GM21737 (cell line): Measurements from ENCODE around the gene HAAO.
"Not testable (repeated sequence)": the region's sequence is repeated elsewhere in the genome, so short reads cannot be mapped to it uniquely, and the experiment has no call there.

Source experiments
- ATAC-seq: cut with Tn5 transposase; IDR thresholded peaks from one replicate; pipeline ENCODE4 v1.9.1; 2021; ENCODE audit warnings: mild to moderate bottlenecking, moderate library complexity; ENCODE audit not compliant: unreplicated experiment

Gene HAAO

DNA sequence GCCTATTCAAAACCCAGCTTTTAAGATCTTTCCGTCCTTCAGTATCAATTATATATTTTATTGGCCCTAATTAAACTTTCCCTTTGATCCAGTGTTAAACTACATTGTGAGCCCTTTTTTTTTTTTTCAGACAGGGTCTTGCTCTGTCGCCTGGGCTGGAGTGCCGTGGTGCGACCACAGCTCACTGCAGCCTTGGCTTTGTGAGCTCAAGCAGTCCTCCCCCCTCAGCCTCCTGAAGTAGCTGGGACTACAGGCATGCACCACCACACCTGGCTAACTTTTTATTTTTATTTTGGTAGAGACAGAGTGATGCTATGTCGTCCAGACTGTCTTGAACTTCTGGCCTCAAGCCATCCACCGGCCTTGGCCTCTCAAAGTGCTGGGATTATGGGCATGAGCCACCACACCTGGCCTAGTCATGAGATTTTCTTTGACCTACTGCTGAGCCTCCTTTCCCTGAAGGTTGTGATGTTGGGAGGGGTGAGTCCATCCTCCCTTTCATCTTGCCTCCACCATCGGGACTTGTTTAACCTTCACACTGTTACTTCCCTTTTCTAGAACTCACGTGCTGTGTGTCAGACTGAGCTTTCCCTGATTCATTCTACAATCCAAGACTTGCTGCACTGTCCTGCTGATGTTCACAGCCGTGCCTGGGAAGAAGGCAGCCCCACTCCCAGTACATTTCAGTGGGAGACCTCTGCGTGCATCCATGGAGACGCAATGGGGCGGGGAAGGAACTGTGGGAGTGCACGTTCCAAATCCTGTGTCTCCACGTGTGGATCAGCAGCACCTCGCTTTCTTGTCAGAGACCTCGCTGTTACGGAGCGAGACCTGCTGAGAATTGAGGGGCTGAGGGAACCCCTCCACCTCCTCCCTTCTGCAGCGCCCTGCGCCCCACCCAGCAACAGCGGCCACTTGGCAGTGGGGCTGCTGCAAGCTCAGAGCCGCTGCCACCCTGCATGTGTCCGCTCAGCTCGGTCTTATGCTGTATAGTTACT lies 39.3 kb downstream of the HAAO start:
- no peak for ATAC-seq

GRCh38 chr2:42752314-42752713 lies 40.1 kb downstream of the HAAO start:
- peak; percentile 54 for ATAC-seq

GRCh38 chr2:42748840-42749239 lies 43.5 kb downstream of the HAAO start:
- no peak for ATAC-seq

DNA sequence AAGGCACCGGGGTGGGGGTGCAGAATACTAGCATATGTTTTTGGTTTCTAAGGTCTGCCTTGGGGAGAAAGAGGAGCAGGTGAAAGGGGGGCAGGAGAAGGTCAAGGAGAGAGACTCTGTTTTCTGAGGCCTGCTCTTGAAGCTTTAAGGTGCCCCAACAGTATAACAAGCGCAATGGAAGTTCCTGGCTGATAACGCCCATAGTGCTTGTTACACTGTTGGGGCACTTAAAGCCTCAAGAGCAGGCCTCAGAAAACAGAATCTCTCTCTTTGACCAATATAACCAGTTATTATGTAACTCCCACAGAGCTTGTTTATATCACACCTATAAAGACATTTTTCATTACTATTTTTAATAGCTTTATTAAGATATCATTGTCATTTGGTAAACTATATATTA lies 45.0 kb downstream of the HAAO start:
- ATAC-seq: no peak

GRCh38 chr2:42744545-42745082 lies 47.8 kb downstream of the HAAO start:
- no peak for ATAC-seq

DNA sequence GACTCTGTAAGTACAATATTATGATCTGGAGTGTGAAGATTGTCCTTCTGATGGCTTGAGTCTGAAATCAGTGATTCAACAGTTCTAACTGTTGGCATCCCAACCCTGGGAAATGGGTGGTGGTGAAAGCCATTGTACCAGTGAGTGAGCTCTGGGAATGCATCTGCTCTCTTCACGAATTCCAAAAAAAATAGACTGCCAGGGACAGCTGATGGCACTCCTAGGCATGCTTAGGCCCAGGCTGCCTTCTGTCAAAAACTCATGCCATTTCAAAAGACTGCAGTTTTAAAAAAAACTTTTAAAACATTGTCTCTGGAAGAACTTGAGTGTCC lies 48.8 kb downstream of the HAAO start:
- no peak for ATAC-seq

GRCh38 chr2:42742740-42743658 lies 49.4 kb downstream of the HAAO start:
- no peak for ATAC-seq

DNA sequence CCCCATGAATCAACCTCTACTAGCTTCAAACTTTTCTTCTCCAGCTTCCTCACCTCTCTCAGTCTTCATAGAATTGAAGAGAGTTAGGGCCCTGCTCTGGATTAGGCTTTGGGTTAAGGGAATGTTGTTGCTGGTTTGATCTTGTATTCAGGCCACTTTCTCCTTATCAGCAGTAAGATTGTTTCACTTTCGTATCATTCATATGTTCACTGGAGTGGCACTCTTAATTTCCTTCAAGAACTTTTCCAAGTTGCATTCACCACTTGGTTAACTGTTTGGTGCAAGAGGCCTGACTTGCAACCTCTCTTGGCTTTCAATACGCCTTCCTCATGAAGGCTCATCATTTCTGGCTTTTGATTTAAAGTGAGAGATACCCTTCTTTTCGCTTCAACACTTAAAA lies 51.2 kb downstream of the HAAO start:
- no peak for ATAC-seq

GRCh38 chr2:42736598-42737322 lies 55.6 kb downstream of the HAAO start:
- no peak for ATAC-seq

DNA sequence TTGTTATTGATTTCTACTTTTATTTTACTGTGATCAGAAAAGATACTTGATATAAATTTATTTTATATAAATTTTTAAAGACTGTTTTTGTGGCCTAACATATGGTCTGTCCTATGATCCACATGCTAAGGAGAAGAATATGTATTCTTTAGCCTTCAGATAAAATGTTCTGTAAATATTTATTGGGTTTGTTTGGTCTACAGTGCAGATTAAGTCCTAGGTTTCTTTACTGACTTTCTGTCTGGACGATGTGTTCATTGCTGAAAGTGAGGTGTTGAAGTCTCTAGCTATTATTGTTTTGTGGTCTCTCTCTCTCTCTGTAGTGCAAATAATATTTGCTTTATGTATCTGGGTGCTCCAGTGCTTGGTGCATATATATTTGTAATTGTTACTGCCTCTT lies 58.5 kb downstream of the HAAO start:
- no peak for ATAC-seq

GRCh38 chr2:42731316-42731715 lies 61.1 kb downstream of the HAAO start:
- ATAC-seq: not testable (repeated sequence)

DNA sequence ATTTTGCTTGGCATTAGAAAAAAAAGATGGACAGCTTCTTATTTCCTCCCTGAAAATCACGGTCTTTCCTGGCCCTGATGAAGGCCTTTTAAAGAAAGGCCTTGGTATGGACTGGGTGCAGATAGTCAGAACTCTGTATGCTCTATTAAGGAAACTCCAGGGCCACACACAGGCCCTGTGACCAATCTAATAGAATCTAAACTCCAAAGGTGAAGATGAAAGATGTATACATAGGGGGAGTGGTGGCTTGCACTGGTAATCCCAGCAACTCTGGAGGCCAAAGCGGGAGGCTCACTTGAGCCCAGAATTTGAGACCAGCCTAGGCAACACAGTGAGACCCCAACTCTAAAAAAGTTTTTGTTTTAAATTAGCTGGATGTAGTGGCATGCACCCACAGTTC lies 65.7 kb downstream of the HAAO start:
- ATAC-seq: no peak

GRCh38 chr2:42725657-42726056 lies 66.7 kb downstream of the HAAO start:
- ATAC-seq: no peak

DNA sequence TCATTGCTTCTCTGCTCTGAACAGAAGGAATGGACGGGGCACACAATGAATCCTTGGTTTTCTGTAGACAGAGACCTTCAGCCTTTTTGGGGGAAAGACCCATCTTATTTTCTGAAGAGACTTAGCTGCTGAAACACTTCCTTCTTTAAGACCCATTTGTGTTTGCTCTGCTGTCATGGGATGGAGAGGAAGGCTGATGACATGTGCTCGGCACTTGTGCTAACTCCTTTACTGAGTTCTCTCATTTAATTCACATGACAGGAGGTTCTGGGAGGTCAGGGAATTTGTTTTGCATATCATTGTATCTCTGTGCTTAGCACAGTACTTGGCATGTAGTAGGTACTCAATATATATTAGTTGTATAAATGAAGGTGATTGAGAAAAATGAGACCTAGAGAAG lies 67.5 kb downstream of the HAAO start:
- no peak for ATAC-seq

- ATAC-seq: no peak
Observed at GRCh38 chr2:42723465-42723864, 68.9 kb downstream of the HAAO start.

- ATAC-seq: peak; percentile 96
Observed at GRCh38 chr2:42722320-42723190, 69.8 kb downstream of the HAAO start.

DNA sequence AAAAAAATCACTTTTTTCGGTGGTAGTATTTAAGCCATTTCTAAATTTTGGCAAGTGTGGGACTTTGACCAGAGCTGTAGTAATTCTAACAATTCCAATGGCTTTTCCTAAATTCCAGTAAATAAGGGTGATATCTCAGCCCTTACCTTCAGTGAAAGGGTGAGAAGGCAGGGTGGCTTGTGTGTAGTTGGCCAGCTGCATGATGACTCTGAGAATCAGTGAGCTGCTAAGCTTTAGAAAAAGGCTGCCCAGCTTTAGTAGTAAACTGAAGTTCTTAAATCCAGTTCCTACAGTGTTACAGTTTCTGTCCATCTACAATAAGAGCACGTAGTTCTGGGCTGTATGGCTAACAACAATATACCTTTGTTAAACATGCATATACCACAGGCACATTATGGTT lies 70.5 kb downstream of the HAAO start:
- ATAC-seq: no peak
